ENCODE measurements around the gene PPP6R3.
"Not testable (repeated sequence)": the region's sequence is repeated elsewhere in the genome, so short reads cannot be mapped to it uniquely, and the experiment has no call there.

The PPP6R3 gene

GRCh38 chr11:68469122-68469521 lies 8.6 kb downstream of the PPP6R3 start:
- no peak for TF ChIP-seq JUND (IDR thresholded peaks at IDR 0.05; ENCODE audit: low read depth)
- in situ Hi-C loops (cut with HindIII; ENCODE audit: low pct_unique_long_range_greater_than_20kb, low sequenced_read_pairs): no loop called here
- no peak for DNase-seq (ENCODE audit: low read depth in 1 of 2, low spot score in 1 of 2)

GRCh38 chr11:68469642-68470041 lies 9.1 kb downstream of the PPP6R3 start:
- no peak for TF ChIP-seq JUND (IDR thresholded peaks at IDR 0.05; ENCODE audit: low read depth)
- in situ Hi-C loops (cut with HindIII; ENCODE audit: low pct_unique_long_range_greater_than_20kb, low sequenced_read_pairs): no loop called here
- DNase-seq (ENCODE audit: low read depth in 1 of 2, low spot score in 1 of 2): no peak

DNA sequence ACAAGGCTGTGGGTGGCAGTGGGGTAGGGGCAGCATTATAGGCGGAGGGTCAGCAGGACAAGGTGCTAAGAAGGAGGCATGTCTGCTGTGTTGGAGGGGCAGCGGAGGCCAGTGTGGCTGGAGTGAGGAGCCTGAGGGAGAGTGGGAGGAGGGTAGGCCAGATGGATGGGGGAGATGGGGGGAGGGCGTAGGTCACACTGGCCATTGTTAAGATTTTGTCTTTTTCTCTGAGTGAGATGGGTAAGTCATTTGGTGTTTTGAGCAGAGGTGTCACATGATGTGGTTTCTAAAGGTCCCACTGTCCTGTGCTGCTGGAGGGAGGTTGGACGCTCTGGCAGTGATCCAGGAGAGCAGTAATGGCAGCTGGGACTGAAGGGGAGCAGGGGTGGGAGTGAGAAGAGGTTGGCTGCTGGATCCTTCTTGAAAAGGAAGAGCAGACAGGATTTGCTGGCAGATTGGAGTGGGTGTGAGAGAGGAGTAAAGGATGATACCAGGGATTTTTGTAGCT lies 9.8 kb downstream of the PPP6R3 start:
- TF ChIP-seq JUND (IDR thresholded peaks at IDR 0.05; ENCODE audit: low read depth): no peak
- in situ Hi-C loops (cut with HindIII; ENCODE audit: low pct_unique_long_range_greater_than_20kb, low sequenced_read_pairs): no loop called here
- no peak for DNase-seq (ENCODE audit: low read depth in 1 of 2, low spot score in 1 of 2)

DNA sequence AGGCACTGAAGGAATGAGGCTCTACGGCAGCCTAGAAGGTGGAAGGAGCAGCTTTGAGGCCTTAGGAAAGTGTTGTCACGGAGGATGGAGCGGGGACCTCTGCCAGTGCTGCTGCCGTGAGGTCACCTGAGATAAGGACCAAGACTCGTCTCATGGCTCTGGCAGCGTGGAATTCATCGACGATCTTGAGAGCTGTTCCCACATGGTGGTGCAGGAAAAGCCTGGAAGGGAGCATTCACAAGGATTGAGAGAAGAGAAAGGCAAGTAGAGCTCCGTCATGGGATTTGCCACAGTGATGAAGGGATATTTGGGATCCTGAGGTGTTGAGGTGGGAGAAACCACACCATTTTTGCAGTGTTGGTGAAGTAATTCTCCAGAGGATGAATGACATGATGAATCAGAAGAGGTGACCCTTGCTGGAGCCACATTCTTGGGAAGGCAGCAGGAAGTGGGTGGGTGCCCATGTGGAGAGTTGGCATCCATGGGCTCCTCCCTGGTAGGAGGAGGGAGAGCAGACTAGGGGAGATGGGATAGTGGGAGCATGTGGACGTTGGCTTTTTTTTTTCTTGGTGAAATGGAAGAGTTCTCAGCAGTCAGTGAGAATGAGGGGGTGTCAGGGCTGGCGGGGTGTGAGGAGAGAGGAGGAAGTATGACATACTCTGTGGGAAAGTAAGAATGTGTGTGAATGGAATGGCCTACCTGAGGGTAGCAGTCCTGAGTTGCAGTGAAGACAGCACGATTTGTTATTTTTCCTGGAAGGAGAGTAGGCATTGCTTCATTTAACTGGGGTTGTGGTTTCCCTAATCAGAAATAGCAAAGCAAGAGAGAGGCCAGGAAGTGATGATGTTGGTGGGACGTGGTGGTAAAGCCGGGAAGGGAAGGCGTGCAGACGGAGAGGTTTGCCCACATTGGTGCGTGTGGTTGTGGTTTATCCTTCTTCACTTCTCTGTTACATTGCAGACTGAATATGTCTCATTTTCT lies 11.1 kb downstream of the PPP6R3 start:
- DNase-seq (ENCODE audit: low read depth in 1 of 2, low spot score in 1 of 2): no peak
- no peak for TF ChIP-seq JUND (IDR thresholded peaks at IDR 0.05; ENCODE audit: low read depth)
- in situ Hi-C loops (cut with HindIII; ENCODE audit: low pct_unique_long_range_greater_than_20kb, low sequenced_read_pairs): no loop called here

DNA sequence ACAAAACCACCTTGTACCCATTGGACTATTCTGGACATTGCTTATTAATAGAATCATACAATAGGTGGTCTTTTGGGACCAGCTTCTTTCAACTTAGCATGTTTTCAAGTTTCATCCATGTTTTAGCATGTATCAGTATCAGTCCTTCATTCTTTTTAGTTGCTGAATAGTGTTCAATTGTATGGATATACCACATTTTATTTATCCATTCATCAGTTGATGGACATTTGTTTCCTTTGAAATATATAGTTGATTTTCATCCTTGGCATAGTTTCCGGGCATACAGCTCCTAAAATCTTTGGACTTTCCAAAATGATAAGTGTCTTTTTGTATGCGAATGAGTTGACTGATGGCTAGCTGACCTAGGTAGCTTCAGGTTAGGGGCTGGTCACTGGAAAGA lies 12.2 kb downstream of the PPP6R3 start:
- no peak for DNase-seq (ENCODE audit: low read depth in 1 of 2, low spot score in 1 of 2)
- no peak for TF ChIP-seq JUND (IDR thresholded peaks at IDR 0.05; ENCODE audit: low read depth)
- in situ Hi-C loops (cut with HindIII; ENCODE audit: low pct_unique_long_range_greater_than_20kb, low sequenced_read_pairs): no loop called here

- no peak for TF ChIP-seq JUND (IDR thresholded peaks at IDR 0.05; ENCODE audit: low read depth)
- DNase-seq (ENCODE audit: low read depth in 1 of 2, low spot score in 1 of 2): no peak
- in situ Hi-C loops (cut with HindIII; ENCODE audit: low pct_unique_long_range_greater_than_20kb, low sequenced_read_pairs): no loop called here
These were observed 13.1 kb downstream of the PPP6R3 start for GRCh38 chr11:68473693-68474092.

DNA sequence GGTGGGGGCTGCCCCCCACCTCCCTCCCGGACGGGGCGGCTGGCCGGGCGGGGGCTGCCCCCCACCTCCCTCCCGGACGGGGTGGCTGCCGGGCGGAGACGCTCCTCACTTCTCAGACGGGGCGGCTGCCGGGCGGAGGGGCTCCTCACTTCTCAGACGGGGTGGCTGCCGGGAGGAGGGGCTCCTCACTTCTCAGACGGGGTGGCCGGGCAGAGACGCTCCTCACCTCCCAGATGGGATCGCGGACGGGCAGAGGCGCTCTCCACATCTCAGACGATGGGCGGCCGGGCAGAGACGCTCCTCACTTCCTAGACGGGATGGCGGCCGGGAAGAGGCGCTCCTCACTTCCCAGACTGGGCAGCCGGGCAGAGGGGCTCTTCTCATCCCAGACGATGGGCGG lies 15.1 kb downstream of the PPP6R3 start:
- in situ Hi-C loops (cut with HindIII; ENCODE audit: low pct_unique_long_range_greater_than_20kb, low sequenced_read_pairs); DNase-seq (ENCODE audit: low read depth in 1 of 2, low spot score in 1 of 2): not testable (repeated sequence)

DNA sequence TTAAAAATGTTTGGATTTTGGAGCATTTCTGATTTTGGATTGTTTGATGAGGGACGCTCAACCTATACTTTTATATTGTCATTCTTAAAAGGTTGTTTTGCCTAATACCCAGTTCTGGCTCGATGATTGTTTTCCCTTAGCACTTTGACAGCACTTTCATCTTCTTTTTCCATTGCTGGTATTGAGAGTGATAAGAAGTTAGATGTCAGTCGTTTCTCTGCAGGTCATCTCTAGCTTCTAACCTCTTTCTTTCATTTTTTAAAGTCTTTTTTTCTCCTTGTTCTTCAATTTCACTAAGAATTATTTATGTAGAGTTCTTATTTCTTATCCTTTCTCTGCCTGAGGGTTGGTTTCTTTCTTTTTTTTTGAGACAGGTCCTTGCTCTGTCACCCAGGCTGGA lies 18.8 kb downstream of the PPP6R3 start:
- in situ Hi-C loops (cut with HindIII; ENCODE audit: low pct_unique_long_range_greater_than_20kb, low sequenced_read_pairs): no loop called here
- TF ChIP-seq JUND (IDR thresholded peaks at IDR 0.05; ENCODE audit: low read depth): no peak
- no peak for DNase-seq (ENCODE audit: low read depth in 1 of 2, low spot score in 1 of 2)

DNA sequence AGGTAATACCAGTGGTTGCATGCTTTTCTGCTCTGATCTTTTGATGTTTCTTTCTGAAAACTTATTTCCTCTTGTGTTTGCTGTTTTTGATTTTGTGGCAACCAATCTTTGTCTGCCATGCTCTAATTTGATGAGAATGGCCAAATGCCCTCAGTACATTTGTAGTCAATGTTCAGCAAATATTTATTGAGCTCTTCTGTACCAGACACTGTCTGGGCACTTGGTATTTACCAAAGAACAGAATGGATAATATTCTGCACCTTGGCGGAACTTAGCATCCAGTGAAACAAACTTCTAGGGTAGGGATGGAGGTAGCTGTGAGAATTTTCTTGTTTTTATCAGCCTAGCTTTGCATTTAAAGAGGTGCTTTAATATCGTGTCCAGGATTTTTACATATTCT lies 19.6 kb downstream of the PPP6R3 start:
- DNase-seq (ENCODE audit: low read depth in 1 of 2, low spot score in 1 of 2): peak in 1 of 2 experiments; percentile 22
- no peak for TF ChIP-seq JUND (IDR thresholded peaks at IDR 0.05; ENCODE audit: low read depth)
- in situ Hi-C loops (cut with HindIII; ENCODE audit: low pct_unique_long_range_greater_than_20kb, low sequenced_read_pairs): no loop called here

DNA sequence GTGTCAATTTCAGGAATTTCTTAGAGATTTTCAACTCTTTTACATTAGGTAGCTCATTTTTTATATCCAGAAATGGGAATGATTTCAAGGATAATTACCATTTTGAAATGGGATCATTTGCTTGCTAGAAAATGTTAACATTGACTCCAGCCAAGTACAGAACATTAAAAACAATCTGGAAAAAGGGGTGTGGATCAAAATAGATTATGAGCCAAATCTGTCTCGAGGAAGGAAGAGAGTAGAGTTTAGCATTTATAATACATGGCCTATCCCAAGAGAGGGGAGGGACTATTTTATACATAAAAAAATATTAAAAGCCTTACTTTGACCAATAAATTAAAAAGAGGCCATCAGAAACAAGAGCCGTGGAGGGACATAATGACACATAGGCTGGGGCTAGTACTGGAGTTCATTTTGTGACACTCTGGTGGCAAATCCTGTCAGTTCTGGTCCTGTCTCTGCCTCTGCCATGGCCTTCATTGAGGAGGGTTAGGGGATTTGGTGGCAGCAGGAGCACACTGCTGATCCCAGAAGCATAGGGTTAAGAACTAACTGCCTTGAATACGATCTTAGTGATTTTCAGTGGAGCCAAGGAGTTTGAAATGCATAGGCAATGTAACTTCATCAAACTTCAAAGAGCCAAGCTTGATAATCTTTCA lies 20.4 kb downstream of the PPP6R3 start:
- no peak for TF ChIP-seq JUND (IDR thresholded peaks at IDR 0.05; ENCODE audit: low read depth)
- DNase-seq (ENCODE audit: low read depth in 1 of 2, low spot score in 1 of 2): no peak
- in situ Hi-C loops (cut with HindIII; ENCODE audit: low pct_unique_long_range_greater_than_20kb, low sequenced_read_pairs): no loop called here

- no peak for DNase-seq (ENCODE audit: low read depth in 1 of 2, low spot score in 1 of 2)
- TF ChIP-seq JUND (IDR thresholded peaks at IDR 0.05; ENCODE audit: low read depth): no peak
- in situ Hi-C loops (cut with HindIII; ENCODE audit: low pct_unique_long_range_greater_than_20kb, low sequenced_read_pairs): no loop called here
These were observed 21.2 kb downstream of the PPP6R3 start for GRCh38 chr11:68481579-68482240.

- TF ChIP-seq JUND (IDR thresholded peaks at IDR 0.05; ENCODE audit: low read depth): no peak
- in situ Hi-C loops (cut with HindIII; ENCODE audit: low pct_unique_long_range_greater_than_20kb, low sequenced_read_pairs): no loop called here
- DNase-seq (ENCODE audit: low read depth in 1 of 2, low spot score in 1 of 2): no peak
These were observed 28.1 kb downstream of the PPP6R3 start for GRCh38 chr11:68488623-68489022.

Data from T47D (cell line).